Fibroblast of skin of scalp (primary cell): ENCODE results near the gene RNF11.

ENCODE experiments used
- DNase-seq: peaks from one replicate; pipeline ENCODE4 v3.0.0-alpha.2; 2013

The RNF11 gene

DNA sequence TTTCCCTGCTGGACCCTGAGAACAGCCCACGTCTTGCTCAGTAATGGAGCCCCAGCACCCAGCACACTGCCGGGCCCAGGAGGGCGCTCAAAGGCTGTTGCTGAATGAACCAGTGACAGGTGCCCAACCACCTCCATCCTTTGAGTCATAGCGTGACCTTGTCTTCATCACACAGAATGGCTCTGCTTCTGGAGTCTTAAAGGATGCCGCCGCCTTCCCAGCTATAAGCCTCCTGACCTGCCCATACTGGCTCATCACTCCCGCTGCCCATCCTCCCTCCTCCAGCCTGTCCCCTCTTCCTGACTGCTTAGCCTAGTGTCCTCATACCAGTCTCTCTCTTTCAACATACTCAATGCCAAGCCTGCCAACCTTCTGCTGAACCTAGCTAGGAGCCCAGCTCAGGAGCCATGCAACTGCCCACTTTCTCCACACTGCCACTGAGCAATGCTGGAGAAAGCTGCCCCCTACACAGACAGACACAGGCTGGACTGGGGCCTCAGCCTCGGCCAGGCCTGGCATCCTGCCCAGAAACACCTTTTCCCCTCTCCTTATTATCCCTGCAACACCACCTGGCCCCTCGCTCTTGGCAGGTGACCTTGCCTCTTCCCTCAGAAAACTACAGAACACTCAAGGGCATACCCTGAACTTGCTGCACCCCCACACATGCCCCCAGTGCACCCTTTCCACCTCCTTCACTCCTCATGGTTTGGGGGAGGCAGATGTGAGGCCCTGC, 80.2 kb downstream of the RNF11 start:
- no peak for DNase-seq

DNA sequence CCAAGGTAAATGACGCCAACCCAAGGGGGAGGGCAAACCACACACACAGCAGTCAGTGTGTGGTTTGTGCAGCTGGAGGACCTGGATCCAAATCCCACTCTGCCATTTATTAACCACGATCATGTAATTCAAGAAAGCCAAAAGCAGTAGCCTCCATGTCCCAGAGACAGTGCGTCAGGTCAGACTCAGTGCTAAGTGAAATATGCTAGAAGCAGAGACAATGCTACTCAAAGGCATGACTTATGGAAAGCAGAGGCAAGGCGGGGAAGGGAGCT, 80.7 kb downstream of the RNF11 start:
- DNase-seq = no peak

DNA sequence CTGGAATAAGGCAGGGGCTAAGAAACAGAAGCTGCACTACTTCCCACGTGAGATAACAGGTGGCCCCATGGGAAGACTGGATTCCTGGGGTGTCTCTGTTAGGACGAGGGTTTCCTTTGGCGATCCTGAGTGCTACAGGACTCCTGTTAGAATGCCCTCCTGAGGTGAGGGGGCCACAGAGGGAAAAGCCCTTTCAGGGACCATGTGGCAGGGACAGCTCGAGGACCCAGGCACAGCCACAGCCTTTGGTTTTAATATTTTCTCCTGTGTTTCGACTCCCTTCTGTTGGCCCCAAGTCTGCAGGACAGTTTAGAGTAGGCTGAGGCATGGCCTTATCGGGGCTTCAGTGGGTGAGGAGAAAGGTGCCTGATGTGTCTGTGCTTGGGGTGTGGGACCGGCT, 81.7 kb downstream of the RNF11 start:
- no peak for DNase-seq

DNA sequence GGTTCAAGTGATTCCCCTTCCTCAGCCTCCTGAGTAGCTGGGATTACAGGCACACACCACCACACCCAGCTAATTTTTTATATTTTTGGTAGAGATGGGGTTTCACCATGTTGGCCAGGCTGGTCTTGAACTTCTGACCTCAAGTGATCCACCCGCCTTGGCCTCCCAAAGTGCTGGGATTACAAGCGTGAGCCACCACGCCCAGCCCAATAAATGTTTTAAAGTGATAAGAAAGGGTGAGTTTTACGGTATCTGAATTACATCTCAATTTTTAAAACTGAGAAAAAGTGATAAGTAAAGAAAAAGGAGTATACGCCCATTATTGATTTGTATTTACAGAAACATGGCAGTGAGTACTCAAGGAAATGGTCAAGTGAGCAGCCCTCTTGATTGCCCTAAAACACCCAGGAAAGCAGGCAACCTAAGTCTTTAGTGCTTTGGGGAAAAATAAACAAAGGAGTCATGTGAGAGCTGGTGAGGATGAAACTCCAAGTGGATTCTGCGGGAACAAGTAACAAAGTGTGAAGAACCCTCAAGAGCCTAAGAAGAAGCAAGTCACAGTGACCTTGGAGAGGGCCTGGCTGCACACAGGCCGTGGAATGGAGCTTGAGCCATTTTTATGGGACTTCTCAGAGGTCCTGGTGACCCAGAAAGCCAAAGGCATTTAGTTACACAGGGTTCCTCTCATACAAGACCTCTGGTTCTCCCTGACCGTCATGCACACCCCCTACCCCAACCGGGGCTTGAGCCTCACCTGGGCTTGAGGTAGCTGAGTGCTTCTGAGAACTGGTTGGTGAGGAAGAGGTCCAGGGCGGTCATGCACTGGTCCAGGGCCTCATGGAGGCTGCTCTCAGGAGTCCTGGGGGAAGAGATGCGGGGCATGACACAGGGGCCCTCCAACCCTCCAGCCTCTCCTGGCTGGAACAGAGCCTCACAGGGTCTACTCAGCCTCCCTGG, 85.2 kb downstream of the RNF11 start:
- no peak for DNase-seq

DNA sequence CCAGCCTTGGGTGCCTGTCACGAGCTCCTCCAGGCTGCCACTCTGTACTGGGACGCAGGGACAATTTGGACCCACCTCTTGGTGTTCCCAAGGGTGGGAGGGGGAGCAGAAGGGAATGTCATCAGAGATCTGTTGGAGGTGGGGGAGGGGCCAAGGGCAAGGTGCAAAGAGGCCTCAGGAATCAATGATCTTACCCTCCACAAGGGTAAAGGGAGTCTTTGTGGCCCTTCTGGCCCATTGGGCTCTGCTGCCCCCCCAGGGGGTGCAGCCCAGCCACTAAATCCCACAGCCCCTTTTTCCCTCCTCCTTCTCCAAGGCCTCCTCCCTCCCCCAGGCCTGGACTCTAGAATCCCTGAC, 85.8 kb downstream of the RNF11 start:
- DNase-seq = no peak

DNA sequence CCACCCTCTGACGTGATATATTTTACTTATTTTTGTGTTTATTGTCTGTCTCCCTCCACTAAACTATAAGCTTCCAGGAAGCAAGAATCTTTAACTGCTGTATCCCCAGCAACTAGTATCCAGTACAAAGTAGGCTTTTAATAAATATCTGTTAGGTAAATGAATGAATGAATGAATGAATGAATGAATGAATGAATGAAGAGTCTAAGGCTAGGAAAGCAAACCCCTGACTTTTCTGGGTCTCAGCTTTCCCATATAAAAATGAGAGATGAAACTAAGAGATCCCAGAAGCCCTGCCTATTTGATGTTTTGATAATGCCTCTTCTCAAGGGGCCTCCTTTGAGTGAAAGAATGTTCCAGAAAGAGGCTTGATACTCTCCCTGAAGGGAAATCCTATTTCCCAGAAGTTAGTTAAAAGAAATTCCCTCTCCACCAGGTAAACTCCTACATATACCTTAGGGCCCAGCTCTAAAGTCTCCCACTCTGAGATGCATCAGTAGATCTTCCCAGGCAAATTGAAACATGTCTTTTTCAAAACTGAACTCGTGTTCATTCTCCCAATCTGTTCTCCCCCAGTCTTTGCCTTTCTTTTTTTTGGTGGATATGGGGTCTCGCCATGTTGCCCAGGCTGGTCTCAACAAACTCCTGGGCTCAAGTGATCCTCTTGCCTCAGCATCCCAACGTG, 86.5 kb downstream of the RNF11 start:
- no peak for DNase-seq
